ENCODE measurements around the gene ATG10. TPM values are rescaled to one million over a fixed set of nuclear protein-coding genes. Genes with fewer than 3 reads are reported as not detected.
A peak's percentile ranks its signal among the peaks of the same experiment; 100 is the strongest.

Gene ATG10
- total RNA-seq, 2 donors from 2014 or later, result 3.2 to 16.7 TPM

GRCh38 chr5:82174919-82175219 is 203.0 kb downstream of the ATG10 start:
- no peak overlapping the region for H3K27ac ChIP-seq
- H3K4me1 ChIP-seq (replicated peaks), result no peaks in the 10 kb centered on the region
- no peaks in the 10 kb centered on the region for H3K36me3 ChIP-seq
- no peak overlapping the region for H3K4me3 ChIP-seq
- WGBS, result 96% methylated on average over 1 of the region's 1 CpG
- TF ChIP-seq CTCF (IDR thresholded peaks at IDR 0.05) (no peak), POLR2AphosphoS5 (IDR thresholded peaks at IDR 0.05) (no peak), POLR2A (IDR thresholded peaks at IDR 0.05) (no peak)
- no peaks in the 10 kb centered on the region for H3K9me3 ChIP-seq
- H3K27me3 ChIP-seq (replicated peaks; ENCODE audit: insufficient read depth), result no peaks in the 10 kb centered on the region
- no peak for DNase-seq (ENCODE audit: low spot score)
- intact Hi-C loops (cut with DNase I), result no loop called here

DNA sequence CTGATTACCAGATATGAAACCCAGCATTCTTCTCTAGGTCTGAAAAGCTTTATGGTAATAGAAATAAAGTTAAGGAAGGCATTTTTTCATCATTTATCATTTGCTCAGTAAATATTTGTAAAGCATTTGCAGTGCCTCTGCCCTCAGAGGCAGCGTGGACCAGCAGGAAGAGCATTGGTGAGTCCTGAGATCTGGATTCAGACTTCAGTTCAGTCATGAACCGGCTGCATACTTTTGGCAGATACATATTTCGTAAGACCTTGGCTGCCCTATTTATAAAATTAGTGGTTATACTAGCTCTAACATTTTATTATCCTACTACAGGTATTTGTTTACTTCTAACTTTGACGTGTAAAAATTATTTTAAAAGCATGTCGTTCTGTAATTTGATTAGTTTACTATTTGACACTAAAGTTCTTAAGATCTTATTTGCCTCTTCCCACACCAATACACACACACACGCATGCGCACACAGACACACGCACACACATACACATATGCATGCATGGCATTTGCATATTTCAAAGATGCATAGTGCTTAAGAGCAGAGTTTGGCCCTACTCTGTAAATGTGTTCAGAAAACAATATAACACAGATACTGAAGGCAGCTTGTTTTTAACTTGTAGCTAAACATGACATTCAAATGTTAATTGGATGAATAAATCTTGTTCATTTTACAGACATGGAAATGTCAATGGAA is 204.4 kb downstream of the ATG10 start:
- Histone ChIP-seq H3K27ac (no peak overlapping the region), H3K36me3 (no peaks in the 10 kb centered on the region), H3K27me3 (replicated peaks; ENCODE audit: insufficient read depth) (no peaks in the 10 kb centered on the region), H3K9me3 (no peaks in the 10 kb centered on the region), H3K4me3 (no peak overlapping the region), H3K4me1 (replicated peaks) (no peaks in the 10 kb centered on the region)
- intact Hi-C loops (cut with DNase I), result no loop called here
- 75% methylated on average over 8 of the region's 8 CpGs for WGBS
- no peak for TF ChIP-seq POLR2A (IDR thresholded peaks at IDR 0.05)
- TF ChIP-seq CTCF (IDR thresholded peaks at IDR 0.05), result no peak
- TF ChIP-seq POLR2AphosphoS5 (IDR thresholded peaks at IDR 0.05), result no peak
- no peak for DNase-seq (ENCODE audit: low spot score)

- no peak overlapping the region for H3K27ac ChIP-seq
- H3K27me3 ChIP-seq (replicated peaks; ENCODE audit: insufficient read depth), result no peaks in the 10 kb centered on the region
- H3K4me1 ChIP-seq (replicated peaks), result no peaks in the 10 kb centered on the region
- WGBS, result 95% methylated on average over 3 of the region's 3 CpGs
- no peak overlapping the region for H3K4me3 ChIP-seq
- H3K9me3 ChIP-seq, result no peaks in the 10 kb centered on the region
- intact Hi-C loops (cut with DNase I), result no loop called here
- DNase-seq (ENCODE audit: low spot score), result no peak
- H3K36me3 ChIP-seq, result no peaks in the 10 kb centered on the region
- no peak for TF ChIP-seq CTCF (IDR thresholded peaks at IDR 0.05)
- no peak for TF ChIP-seq POLR2AphosphoS5 (IDR thresholded peaks at IDR 0.05)
- TF ChIP-seq POLR2A (IDR thresholded peaks at IDR 0.05), result no peak
Measured at GRCh38 chr5:82178378-82178777, 206.6 kb downstream of the ATG10 start.

DNA sequence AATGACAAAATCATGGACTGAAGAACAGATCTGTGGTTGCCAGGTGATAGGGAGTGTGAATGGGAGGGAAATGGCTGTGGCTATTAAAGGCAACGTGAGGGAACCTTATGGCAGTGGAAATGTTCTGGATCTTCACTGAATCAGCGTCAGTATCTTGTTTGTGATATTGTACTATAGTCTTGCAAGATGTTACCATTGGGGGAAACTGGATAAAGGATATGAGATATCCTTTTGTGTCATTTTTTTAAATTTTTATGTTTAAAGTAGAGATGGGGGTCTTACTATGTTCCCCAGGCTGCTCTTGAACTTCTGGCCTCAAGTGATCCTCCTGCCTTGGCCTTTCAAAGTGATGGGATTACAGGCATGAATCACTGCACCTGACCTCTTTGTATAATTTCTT is 210.8 kb downstream of the ATG10 start:
- 99% methylated on average over 2 of the region's 2 CpGs for WGBS
- intact Hi-C loops (cut with DNase I), result no loop called here
- no peak overlapping the region for H3K4me3 ChIP-seq
- H3K36me3 ChIP-seq, result no peaks in the 10 kb centered on the region
- no peak for TF ChIP-seq POLR2AphosphoS5 (IDR thresholded peaks at IDR 0.05)
- no peak for TF ChIP-seq CTCF (IDR thresholded peaks at IDR 0.05)
- TF ChIP-seq POLR2A (IDR thresholded peaks at IDR 0.05), result no peak
- no peaks in the 10 kb centered on the region for H3K9me3 ChIP-seq
- no peaks in the 10 kb centered on the region for H3K27me3 ChIP-seq (replicated peaks; ENCODE audit: insufficient read depth)
- H3K27ac ChIP-seq, result no peak overlapping the region
- no peaks in the 10 kb centered on the region for H3K4me1 ChIP-seq (replicated peaks)
- no peak for DNase-seq (ENCODE audit: low spot score)

- TF ChIP-seq POLR2A (IDR thresholded peaks at IDR 0.05), result no peak
- DNase-seq (ENCODE audit: low spot score), result peak; percentile 8
- Histone ChIP-seq H3K27me3 (replicated peaks; ENCODE audit: insufficient read depth) (no peaks in the 10 kb centered on the region), H3K4me1 (replicated peaks) (no peaks in the 10 kb centered on the region), H3K36me3 (no peaks in the 10 kb centered on the region), H3K9me3 (no peaks in the 10 kb centered on the region), H3K4me3 (no peak overlapping the region), H3K27ac (no peak overlapping the region)
- intact Hi-C loops (cut with DNase I), result no loop called here
- WGBS, result 28% methylated on average over 1 of the region's 1 CpG
Measured at GRCh38 chr5:82183828-82184227, 212.0 kb downstream of the ATG10 start.

Data from prostate gland (tissue), 2 donors.